ENCODE measurements around the gene MEF2D. TPM values are rescaled to one million over a fixed set of nuclear protein-coding genes. Genes with fewer than 3 reads are reported as not detected.
A peak's percentile ranks its signal among the peaks of the same experiment; 100 is the strongest.

The MEF2D gene
- total and polyA plus RNA-seq, 7 experiments from 2014 or later: 4.5 to 190 (median 61.6) TPM

DNA sequence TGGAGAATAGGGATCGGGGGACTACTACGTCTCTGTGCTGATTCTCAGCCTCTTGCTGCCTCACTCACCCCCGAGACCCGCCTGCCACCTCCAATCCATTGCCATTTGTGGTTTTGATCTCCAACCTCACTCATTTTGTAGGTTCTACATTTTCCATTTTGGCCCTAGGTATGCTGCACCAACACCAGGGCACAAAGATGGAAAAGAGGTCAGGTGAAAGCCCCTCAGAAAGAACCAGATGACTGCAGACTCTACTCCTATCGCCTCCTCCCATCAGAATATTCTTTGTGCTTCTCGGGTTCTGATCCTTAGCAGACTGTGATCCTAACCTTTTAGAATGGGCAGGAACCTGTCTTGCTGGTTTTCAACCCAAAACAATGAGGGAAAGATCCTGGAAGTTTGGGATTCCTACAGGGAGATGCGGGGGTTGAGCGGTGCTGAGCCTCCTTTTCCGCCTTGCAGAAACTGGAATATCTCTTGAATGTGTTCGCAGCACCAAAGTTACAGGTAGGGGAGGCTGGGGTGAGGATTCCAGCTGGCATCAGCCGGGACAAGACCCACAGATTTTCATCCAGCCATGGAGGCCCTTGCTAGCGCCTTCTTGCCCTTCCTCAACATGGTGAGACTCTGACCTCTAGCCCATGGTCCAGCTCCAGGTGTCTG lies 78.5 kb downstream of the MEF2D start:
- no peaks in the 10 kb centered on the region for H3K9me3 ChIP-seq (ENCODE audit: control insufficient read depth in 2 of 3, low read length in 3 of 3)
- no peak for ATAC-seq
- H3K36me3 ChIP-seq (ENCODE audit: control insufficient read depth in 2 of 3, insufficient read depth in 3 of 3, low read length in 3 of 3): no peaks in the 10 kb centered on the region
- H3K4me3 ChIP-seq (ENCODE audit: low read length): peak overlapping the region; percentile 77
- Mint-ChIP-seq H3K4me3 (peak overlapping the region; percentile 81 to 94 (median 84)), H3K27ac (peak overlapping the region in 5 of 9 donors; percentile 38 to 66 (median 48)), H3K27me3 (peaks cover 74 to 97% (median 82%) of the 10 kb centered on the region in 5 donors), H3K9me3 (no peaks in the 10 kb centered on the region), H3K36me3 (peaks cover 0 to 7% (median 0%) of the 10 kb centered on the region in 5 donors), H3K4me1 (peaks cover 9 to 28% (median 16%) of the 10 kb centered on the region in 7 donors)
- no peak for DNase-seq
- POLR2A ChIA-PET: no interaction called here
- intact Hi-C loops (cut with micrococcal nuclease): loop anchor here (2.0 kb wide), 2 partner anchors 13 to 21 kb away; no protein-coding TSS in a partner anchor
- CTCF ChIA-PET: interaction anchor here (0.6 to 1.6 kb wide), 2 partner anchors 36 to 83 kb away, joined by 3 to 4 read pairs; no protein-coding TSS in a partner anchor
- peaks cover 15 to 24% of the 10 kb centered on the region in 2 donors for H3K4me1 ChIP-seq (ENCODE audit: control insufficient read depth in 2 of 2, insufficient read depth in 2 of 2, low read length in 2 of 2)
- H3K27ac ChIP-seq (ENCODE audit: low read depth, low read length): no peak overlapping the region
- H3K27me3 ChIP-seq (ENCODE audit: control insufficient read depth in 2 of 2, insufficient read depth in 2 of 2, low read length in 2 of 2): peaks cover 0 to 37% of the 10 kb centered on the region in 2 donors

DNA sequence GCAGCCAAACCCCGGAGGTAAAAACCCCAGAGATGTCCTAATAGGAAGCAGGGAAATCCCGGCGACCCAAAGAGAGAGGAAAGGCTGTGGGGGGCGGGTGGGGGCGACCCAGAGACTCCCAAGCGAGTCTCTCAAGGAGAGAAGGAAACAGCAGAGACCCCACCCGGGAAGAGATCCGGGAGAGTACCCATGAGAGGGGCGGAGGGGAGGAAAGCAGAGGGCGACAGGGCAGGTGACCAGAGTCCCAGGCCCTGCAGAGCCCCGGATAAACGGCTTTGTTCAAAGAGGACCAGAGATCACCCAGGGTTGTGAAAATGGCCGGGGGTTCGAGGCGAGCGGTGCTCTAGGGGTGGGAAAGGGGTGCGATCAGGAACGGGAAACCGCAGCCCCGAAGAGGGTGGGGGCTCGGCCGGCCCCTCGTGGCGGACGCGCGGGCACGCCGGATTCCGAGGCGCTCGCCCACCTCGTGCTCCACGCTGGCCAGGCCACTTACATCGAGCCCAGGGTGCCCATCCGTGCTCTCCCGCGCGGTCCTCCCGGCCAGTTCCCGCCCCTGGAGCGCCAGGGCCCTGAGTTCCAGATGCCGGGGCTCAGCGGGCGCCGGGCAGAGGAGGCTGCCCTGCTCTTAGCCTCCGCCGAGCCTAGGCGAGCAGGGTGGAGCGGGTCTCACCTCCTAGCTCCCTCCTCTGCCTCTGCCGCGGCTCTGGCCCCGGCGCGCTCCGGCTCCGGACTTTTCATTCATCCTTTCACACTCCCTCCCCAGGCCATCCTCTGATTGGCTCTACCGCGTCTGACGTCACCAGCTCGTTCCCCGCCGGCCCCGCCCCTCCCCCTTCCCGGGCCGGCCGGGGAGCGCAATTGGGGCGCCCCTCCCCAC lies 79.3 kb downstream of the MEF2D start:
- DNase-seq (peak in 8 of 9 donors; percentile 25 to 74 (median 38)), ATAC-seq (peak; percentile 76)
- H3K27ac Mint-ChIP-seq: peak overlapping the region in 3 of 9 donors; percentile 38 to 66 (median 56)
- peak overlapping the region; percentile 82 to 94 (median 87) for H3K4me3 Mint-ChIP-seq
- H3K27me3 Mint-ChIP-seq: peaks cover 74 to 96% (median 81%) of the 10 kb centered on the region in 5 donors
- Histone ChIP-seq H3K27me3 (ENCODE audit: control insufficient read depth in 2 of 2, insufficient read depth in 2 of 2, low read length in 2 of 2) (peaks cover 0 to 37% of the 10 kb centered on the region in 2 donors), H3K36me3 (ENCODE audit: control insufficient read depth in 2 of 3, insufficient read depth in 3 of 3, low read length in 3 of 3) (no peaks in the 10 kb centered on the region), H3K9me3 (ENCODE audit: control insufficient read depth in 2 of 3, low read length in 3 of 3) (no peaks in the 10 kb centered on the region), H3K4me3 (ENCODE audit: low read length) (peak overlapping the region; percentile 77), H3K4me1 (ENCODE audit: control insufficient read depth in 2 of 2, insufficient read depth in 2 of 2, low read length in 2 of 2) (peaks cover 15 to 24% of the 10 kb centered on the region in 2 donors), H3K27ac (ENCODE audit: low read depth, low read length) (no peak overlapping the region)
- POLR2A ChIA-PET: no interaction called here
- H3K9me3 Mint-ChIP-seq: no peaks in the 10 kb centered on the region
- CTCF ChIA-PET: no interaction called here
- peaks cover 0 to 7% (median 0%) of the 10 kb centered on the region in 5 donors for H3K36me3 Mint-ChIP-seq
- intact Hi-C loops (cut with micrococcal nuclease): loop anchor here (2.0 kb wide), 2 partner anchors 14 to 22 kb away; no protein-coding TSS in a partner anchor
- H3K4me1 Mint-ChIP-seq: peaks cover 9 to 28% (median 16%) of the 10 kb centered on the region in 7 donors

DNA sequence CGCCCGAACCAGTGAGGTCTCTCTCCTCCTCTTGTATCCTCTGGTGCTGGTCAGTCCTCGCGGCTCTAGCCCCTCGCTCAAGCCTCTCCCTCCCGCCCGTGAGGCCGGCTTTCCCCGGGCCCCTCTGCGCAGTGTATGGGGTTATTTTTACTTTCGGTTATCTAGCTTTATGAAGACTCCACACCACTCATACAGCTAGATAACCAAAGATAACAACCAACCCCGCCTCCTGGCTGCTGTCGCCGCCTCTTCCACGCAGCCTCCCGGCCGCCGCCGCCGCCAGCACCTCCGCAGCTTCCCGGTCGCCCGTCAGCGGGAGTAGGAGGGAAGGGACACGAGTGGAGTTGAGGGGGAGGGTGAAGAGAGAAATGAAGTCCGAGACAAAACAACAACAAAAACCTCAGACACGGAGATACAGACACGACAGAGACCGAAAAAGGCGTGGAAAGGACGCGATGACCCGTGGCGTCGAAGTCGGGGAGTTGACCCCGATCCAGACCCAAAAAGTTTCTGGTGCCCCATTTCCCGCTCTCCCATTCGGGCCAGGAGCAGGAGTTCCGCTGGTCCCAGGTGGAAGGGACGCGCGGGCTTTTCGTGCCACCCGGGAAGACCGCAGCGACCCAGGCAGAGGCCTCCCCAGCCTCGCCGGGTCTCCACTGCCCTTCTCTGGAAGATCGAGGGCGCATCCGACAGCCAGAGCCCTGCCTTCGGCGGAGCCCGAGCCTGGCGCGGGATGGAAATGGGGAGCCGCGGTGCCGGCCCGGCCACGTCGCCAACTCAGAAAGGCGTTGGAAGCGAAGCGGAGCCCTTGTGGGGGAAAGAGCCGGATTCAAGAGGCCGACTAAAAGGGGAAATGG lies 80.1 kb downstream of the MEF2D start:
- CTCF ChIA-PET: interaction anchor here (0.6 to 2.8 kb wide), 3 partner anchors 25 to 35 kb away, joined by 4 to 11 read pairs (median 5); no protein-coding TSS in a partner anchor
- Mint-ChIP-seq H3K27ac (peak overlapping the region in 3 of 9 donors; percentile 60 to 71 (median 65)), H3K27me3 (peaks cover 72 to 92% (median 81%) of the 10 kb centered on the region in 5 donors), H3K4me1 (peaks cover 9 to 28% (median 16%) of the 10 kb centered on the region in 7 donors), H3K4me3 (peak overlapping the region; percentile 80 to 94 (median 87)), H3K36me3 (peaks cover 0 to 7% (median 0%) of the 10 kb centered on the region in 5 donors), H3K9me3 (no peaks in the 10 kb centered on the region)
- peak; percentile 79 for ATAC-seq
- Histone ChIP-seq H3K27ac (ENCODE audit: low read depth, low read length) (no peak overlapping the region), H3K9me3 (ENCODE audit: control insufficient read depth in 2 of 3, low read length in 3 of 3) (no peaks in the 10 kb centered on the region), H3K4me1 (ENCODE audit: control insufficient read depth in 2 of 2, insufficient read depth in 2 of 2, low read length in 2 of 2) (peaks cover 15 to 24% of the 10 kb centered on the region in 2 donors), H3K27me3 (ENCODE audit: control insufficient read depth in 2 of 2, insufficient read depth in 2 of 2, low read length in 2 of 2) (peaks cover 0 to 34% of the 10 kb centered on the region in 2 donors), H3K36me3 (ENCODE audit: control insufficient read depth in 2 of 3, insufficient read depth in 3 of 3, low read length in 3 of 3) (no peaks in the 10 kb centered on the region), H3K4me3 (ENCODE audit: low read length) (peak overlapping the region; percentile 77)
- DNase-seq: peak in 8 of 9 donors; percentile 11 to 48 (median 32)
- POLR2A ChIA-PET: interaction anchor here (0.7 to 1.1 kb wide), 2 partner anchors 75 to 1781 kb away, joined by 3 read pairs; no protein-coding TSS in a partner anchor
- intact Hi-C loops (cut with micrococcal nuclease): loop anchor here (2.0 kb wide), 2 partner anchors 14 to 22 kb away; no protein-coding TSS in a partner anchor

DNA sequence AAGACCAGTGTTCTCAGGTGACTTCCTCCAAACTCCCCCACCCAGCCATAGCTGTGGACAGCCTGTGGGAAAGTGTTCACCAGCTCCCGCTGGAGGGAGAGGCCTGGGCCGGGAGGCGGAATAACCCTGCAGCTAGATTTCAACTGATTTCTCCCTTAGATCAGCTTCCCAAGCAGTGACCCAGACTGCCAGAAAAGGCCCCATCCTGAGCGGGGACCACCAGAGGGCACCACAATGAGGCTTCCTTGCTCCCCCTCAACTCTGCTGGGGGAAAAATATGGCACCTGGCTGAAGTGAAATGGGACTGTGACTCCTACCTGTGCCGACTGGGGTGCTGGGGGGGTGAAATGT lies 80.7 kb downstream of the MEF2D start:
- Histone ChIP-seq H3K36me3 (ENCODE audit: control insufficient read depth in 2 of 3, insufficient read depth in 3 of 3, low read length in 3 of 3) (no peaks in the 10 kb centered on the region), H3K9me3 (ENCODE audit: control insufficient read depth in 2 of 3, low read length in 3 of 3) (no peaks in the 10 kb centered on the region), H3K4me1 (ENCODE audit: control insufficient read depth in 2 of 2, insufficient read depth in 2 of 2, low read length in 2 of 2) (peaks cover 15 to 24% of the 10 kb centered on the region in 2 donors), H3K27me3 (ENCODE audit: control insufficient read depth in 2 of 2, insufficient read depth in 2 of 2, low read length in 2 of 2) (peaks cover 0 to 32% of the 10 kb centered on the region in 2 donors), H3K27ac (ENCODE audit: low read depth, low read length) (no peak overlapping the region), H3K4me3 (ENCODE audit: low read length) (peak overlapping the region; percentile 77)
- Mint-ChIP-seq H3K9me3 (no peaks in the 10 kb centered on the region), H3K4me3 (peak overlapping the region; percentile 80 to 94 (median 87)), H3K36me3 (peaks cover 0 to 7% (median 0%) of the 10 kb centered on the region in 5 donors), H3K27ac (no peak overlapping the region), H3K27me3 (peaks cover 72 to 92% (median 84%) of the 10 kb centered on the region in 5 donors), H3K4me1 (peaks cover 9 to 28% (median 16%) of the 10 kb centered on the region in 7 donors)
- ChIA-PET POLR2A (interaction anchor here (0.7 to 1.1 kb wide), 2 partner anchors 75 to 1781 kb away, joined by 3 read pairs; no protein-coding TSS in a partner anchor), CTCF (interaction anchor here (0.6 to 2.8 kb wide), 3 partner anchors 25 to 34 kb away, joined by 4 to 11 read pairs (median 5); no protein-coding TSS in a partner anchor)
- intact Hi-C loops (cut with micrococcal nuclease): loop anchor here (2.0 kb wide), 3 partner anchors 15 to 35 kb away; no protein-coding TSS in a partner anchor
- DNase-seq (peak in 1 of 9 donors; percentile 22), ATAC-seq (peak; percentile 43)

DNA sequence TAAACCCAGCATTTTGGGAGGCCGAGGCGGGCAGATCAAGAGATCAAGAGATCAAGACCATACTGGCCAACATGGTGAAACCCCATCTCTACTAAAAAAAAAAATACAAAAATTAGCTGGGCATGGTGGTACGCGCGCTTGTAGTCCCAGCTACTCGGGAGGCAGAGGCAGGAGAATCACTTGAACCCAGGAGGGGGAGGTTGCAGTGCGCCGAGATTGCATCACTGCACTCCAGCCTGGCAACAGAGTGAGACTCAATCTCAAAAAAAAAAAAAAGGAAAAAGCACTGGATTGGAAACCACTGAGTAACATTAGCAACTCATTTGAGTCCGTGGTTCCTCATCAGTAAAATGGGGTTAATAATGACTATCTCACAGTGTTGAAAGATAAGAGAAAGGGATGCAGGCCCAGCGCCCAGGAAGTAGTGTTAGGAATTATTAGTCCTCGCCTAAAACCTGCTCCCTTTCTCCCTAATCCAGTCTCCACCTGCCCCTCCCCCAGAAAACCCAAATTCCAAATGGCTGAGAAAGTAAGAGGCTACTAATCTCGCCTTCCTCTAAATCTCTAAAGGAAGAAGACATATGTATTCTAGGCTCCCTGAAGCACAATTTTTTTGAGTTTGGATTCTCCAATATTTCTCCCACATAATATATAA lies 82.0 kb downstream of the MEF2D start:
- no peak overlapping the region for H3K4me3 ChIP-seq (ENCODE audit: low read length)
- H3K4me1 Mint-ChIP-seq: peaks cover 9 to 28% (median 15%) of the 10 kb centered on the region in 7 donors
- H3K36me3 ChIP-seq (ENCODE audit: control insufficient read depth in 2 of 3, insufficient read depth in 3 of 3, low read length in 3 of 3): no peaks in the 10 kb centered on the region
- H3K9me3 ChIP-seq (ENCODE audit: control insufficient read depth in 2 of 3, low read length in 3 of 3): no peaks in the 10 kb centered on the region
- CTCF ChIA-PET: interaction anchor here (0.6 to 2.8 kb wide), 3 partner anchors 28 to 47 kb away, joined by 3 to 11 read pairs (median 5); no protein-coding TSS in a partner anchor
- peaks cover 15 to 24% of the 10 kb centered on the region in 2 donors for H3K4me1 ChIP-seq (ENCODE audit: control insufficient read depth in 2 of 2, insufficient read depth in 2 of 2, low read length in 2 of 2)
- H3K9me3 Mint-ChIP-seq: peaks cover 0 to 6% (median 0%) of the 10 kb centered on the region in 11 donors
- peaks cover 0 to 7% (median 0%) of the 10 kb centered on the region in 5 donors for H3K36me3 Mint-ChIP-seq
- H3K27me3 Mint-ChIP-seq: peaks cover 70 to 89% (median 82%) of the 10 kb centered on the region in 5 donors
- intact Hi-C loops (cut with micrococcal nuclease): loop anchor here in 1 of 2 donors (2.0 kb wide), 1 partner anchor 34 kb away; no protein-coding TSS in a partner anchor
- POLR2A ChIA-PET: interaction anchor here (0.7 kb wide), 1 partner anchor 11 kb away, joined by 3 read pairs; no protein-coding TSS in a partner anchor
- ATAC-seq: no peak
- H3K4me3 Mint-ChIP-seq: peak overlapping the region in 1 of 10 donors; percentile 84
- H3K27ac Mint-ChIP-seq: no peak overlapping the region
- no peak overlapping the region for H3K27ac ChIP-seq (ENCODE audit: low read depth, low read length)
- no peak for DNase-seq
- peaks cover 0 to 30% of the 10 kb centered on the region in 2 donors for H3K27me3 ChIP-seq (ENCODE audit: control insufficient read depth in 2 of 2, insufficient read depth in 2 of 2, low read length in 2 of 2)
